Measurements from ENCODE around the gene CIC.

The CIC gene

GRCh38 chr19:42268704-42269477 lies at the start of gene CIC:
CIC (plus strand) TSS chr19:42269252; CDS start chr19:42271784, 2,532 bp downstream.
- peak; percentile 100 for DNase-seq

DNA sequence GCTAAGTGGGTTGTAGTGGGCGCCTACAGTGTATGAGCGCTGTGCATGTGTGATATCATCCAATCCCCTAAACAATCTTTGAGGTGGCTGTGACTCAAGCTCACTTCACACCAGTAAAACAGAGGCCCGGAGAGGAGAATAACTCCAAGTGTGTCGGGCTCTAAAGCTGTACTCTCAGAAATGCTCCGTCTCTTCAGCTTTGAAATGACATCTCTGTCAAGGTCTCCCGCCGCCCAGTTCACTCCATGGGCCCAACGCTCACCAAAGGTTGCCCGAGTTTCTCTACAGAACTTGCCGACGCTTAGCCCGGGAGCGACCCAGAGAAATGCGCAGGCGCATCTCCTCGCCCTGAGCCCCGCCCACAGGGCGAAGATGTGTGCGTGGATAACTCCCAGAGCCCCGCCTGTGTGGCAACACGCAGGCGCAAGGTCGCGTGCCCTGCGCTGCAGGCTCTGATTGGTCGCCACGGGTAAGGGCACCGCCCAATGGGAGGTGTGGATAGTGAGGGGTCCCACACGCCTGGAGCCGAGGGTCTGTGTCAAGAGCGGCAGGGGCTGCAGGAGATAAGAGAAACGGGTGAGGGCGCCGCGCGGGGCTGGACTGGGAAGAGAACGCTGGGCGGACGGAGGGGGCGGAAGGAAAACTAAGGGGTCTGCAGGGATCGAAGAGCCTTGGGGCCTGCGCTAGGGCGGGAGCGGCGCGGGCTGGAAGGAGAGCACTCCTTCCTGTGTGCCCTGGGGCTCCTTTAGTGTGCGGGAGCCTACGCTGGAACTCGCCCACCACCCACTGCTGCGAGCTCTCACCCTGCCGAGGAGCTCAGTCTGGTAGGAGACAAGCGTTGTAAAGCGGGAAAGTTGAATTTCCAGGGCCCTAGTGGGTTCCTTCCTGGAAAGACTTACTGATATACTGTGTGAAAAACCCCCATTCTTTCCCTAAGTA lies 49.0 kb upstream of the CIC start, which contains the start of gene ZNF526:
Gene ZNF526, plus strand, starts transcription at position 501 of the 939 bp plus-strand sequence. CDS start 4,092 bp downstream, outside the sequence.
- peak; percentile 97 for DNase-seq

DNA sequence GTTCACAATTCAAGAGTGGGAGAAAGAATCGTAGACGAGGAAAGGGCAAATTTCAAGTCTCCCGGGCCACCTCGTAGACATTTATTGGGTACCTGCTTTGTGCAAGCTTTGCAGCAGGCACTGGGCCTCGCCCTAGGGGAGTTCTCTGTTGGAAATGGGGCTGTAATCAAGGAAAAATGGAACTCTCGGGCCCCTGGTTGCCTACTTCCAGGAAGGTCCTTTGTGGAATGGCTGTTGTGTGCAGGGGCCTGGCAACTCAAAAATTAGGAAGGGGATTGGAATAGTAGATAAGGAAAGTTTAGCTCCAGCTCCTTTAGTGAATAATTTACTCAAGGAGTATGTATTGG lies 48.3 kb upstream of the CIC start:
- DNase-seq = no peak

- no peak for DNase-seq
Observed at GRCh38 chr19:42224940-42225717, 43.9 kb upstream of the CIC start.

GRCh38 chr19:42225718-42226292 lies 43.2 kb upstream of the CIC start:
- DNase-seq = no peak

DNA sequence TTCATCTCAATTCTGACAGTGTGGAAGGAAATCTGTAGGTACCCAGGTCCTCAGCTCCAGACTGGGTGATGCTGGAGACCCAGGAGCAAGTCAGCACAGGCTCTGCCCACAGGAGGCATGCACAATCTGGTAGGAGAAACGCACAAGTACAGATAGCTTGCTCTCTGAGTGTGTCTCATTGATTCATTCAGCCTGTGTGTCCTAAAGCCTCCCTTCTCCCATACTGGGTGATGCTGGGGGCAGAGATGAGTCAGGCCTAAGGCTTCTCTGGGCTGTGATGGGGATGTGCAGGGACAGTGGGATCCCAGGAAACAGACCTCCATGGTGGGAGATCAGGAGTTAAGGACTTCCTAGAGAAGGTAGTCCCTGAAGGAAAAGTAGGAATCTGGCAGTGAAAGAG lies 42.2 kb upstream of the CIC start:
- no peak for DNase-seq

DNA sequence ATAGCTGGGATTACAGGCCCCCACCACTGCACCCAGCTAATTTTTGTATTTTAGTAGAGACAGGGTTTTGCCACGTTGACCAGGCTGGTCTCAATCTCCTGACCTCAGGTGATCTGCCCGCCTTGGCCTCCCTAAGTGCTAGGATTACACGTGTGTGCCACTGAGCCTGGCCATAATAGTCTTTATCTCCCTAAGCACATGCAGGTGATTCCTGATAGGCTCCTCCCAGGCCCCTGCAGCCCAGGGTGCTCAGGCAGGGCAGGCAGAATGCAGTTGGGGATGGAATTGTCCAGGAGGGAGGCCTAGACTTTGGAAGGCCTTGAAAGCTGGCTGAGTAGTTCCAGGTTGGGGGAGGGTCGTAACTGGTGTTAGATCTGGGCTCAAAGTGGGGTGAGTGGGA lies 40.4 kb upstream of the CIC start:
- DNase-seq = no peak

GRCh38 chr19:42229301-42229854 lies 39.7 kb upstream of the CIC start:
- no peak for DNase-seq

GRCh38 chr19:42229855-42230351 lies 39.1 kb upstream of the CIC start:
- DNase-seq = no peak

DNA sequence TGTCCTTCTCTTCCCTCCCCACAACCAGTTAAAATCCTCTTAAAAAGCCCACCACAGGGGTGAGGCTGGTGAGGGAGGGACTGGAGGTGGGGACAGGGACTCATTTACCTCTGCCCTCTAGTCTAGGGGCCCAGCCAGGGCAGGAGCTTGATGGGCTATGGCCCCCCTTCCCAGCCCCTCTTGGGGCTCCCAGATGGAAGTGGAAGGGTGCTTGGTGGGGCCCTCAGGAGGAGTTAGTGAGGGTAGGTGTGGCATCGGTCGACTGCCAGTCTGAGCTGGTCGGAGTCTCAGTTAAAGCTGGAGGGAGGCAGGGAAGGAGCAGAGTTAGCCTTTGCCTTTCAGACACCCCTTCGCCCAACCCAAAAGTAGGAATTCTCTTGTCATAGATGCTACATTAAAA lies 38.5 kb upstream of the CIC start:
- DNase-seq = no peak

- no peak for DNase-seq
Observed at GRCh38 chr19:42232435-42232834, 36.6 kb upstream of the CIC start.

DNA sequence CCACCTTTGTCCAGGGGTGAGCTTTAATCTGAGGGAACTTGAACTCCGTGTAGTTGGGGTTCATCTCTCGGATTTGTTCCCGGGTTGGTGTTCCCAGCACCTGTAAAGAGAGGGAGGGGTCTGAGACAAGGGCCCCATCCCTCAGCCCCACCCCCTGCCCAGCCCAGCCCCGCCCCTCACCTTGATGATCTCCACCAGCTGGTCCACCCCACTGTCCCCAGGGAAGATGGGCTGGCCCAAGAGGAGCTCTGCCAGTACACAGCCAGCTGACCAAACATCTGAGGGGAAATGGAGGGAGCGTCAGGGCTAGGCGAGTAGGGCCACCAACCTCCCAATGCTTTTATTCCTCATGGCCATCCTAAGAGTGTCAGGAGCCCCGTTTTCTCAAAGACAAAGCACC lies 35.9 kb upstream of the CIC start:
- DNase-seq = no peak

DNA sequence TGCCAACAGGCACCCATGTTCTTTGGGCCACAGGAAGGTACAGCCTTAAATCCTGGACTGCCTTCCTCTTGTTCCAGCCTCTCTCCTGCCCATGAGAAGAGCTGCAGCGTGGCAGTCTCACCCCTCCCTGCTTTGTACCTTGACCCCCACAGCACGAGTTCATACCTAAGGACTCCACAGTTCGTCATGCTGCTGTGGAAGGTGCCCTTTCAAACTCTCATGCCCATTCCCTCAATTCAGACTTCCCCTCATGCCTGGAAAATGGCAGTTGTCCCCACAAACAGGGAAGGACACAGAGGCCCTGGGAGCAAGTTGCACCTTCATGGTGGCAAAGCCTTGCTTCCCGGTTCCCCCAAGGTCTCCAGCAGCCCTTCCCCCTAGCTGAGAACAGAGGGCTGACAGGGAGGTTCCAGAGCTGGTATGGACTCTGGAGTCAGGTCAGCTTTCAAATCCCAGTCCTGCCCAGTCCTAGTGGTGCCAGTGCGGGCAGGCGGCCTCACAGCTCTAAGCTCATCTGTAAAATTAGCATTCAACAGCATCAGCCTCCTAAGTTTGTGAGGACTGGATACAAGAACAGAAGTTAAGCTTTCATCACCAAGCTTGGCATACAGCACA lies 35.3 kb upstream of the CIC start:
- no peak for DNase-seq

DNA sequence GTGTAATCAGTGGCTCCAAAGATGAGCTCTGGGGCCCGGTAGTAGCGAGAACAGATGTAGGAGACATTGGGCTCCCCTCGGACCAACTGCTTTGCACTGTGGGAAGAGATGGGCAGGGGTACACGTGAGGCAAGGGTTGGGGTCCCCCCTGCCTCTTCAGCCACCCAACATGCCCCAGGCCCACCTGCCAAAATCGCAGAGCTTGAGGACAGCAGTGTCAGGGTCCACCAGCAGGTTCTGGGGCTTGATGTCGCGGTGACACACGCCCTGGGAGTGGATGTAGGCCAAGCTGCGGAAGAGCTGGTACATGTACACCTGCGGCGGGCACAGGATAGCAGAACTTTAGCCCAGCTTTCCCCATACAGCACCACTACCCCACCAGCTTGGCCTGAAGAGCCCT lies 34.7 kb upstream of the CIC start:
- no peak for DNase-seq

DNA sequence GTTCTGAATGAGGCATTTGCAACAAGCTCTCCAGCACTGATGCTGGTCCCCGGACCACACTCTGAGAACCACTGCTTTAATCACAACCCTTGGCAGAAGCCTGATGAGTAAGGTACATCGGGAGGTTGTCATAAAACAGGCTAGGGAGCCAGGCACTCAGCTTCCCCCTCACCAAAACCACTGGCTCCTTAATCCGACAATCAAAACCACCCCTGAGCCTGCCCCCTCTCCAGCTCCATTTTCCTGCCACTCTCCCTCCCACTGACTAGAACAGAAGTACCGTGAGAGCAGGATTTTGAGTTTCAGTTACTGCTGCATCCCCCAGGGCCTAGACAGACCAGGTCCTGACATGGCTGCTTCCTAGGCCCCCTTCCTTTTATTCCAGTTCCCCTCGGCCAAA lies 33.9 kb upstream of the CIC start:
- DNase-seq = no peak

GRCh38 chr19:42239544-42240220 lies 29.4 kb upstream of the CIC start:
- no peak for DNase-seq

DNA sequence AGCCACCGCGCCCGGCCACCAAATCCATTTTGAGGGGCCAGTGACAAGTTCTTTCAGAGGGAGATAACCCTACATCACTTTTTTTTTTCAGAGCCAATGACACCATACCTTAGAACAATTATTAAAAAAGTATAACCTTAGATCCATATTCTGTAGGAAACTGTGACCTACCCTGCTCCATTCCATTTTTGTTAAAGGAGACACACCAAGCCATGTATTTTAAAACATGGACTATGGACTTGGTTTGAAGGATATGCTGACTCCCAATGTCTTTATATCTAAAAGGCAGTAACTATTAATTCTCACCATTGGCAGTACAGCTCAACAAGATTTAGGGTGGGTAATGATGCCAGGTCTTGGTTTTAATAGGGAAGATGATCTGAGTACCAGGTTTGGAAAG lies 27.8 kb upstream of the CIC start:
- no peak for DNase-seq

- no peak for DNase-seq
Observed at GRCh38 chr19:42242069-42242511, 27.0 kb upstream of the CIC start.

- peak; percentile 100 for DNase-seq
Observed at GRCh38 chr19:42242512-42243409, 26.3 kb upstream of the CIC start, which contains the start of gene GSK3A. GSK3A (minus strand) TSS chr19:42242602; CDS start chr19:42242465, 137 bp downstream.

All from COR-L47 (cell line).